Ramos (cell line): ENCODE results near the gene PBX4.

ENCODE experiments used
- in situ Hi-C: fragments of 300-500 bp; cut with MboI; formaldehyde crosslinking; loops from one replicate; pipeline ENCODE4 v1.14.3; 2022; ENCODE audit warnings: low sequenced_read_pairs; ENCODE audit not compliant: unreplicated experiment

The PBX4 gene

DNA sequence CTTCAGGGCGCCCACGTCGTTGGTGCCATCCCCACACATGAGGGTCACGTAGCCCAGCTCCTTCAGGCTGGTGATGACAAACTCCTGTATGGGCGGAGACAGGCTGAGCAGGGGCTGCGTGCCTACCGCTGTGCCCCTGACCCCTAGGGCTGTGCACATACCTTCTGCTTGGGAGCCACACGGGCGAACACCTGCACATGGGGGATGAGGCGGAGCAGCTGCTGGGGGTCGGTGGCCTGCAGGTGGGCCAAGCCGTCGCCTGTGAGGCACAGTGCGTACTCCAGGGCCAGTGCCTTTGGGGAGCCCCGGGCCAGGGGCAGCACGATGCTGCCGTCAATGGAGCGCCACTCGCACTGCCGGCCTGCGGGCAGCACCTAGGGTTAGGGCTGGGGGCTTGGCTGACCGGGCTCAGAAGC is 31.1 kb upstream of the PBX4 start:
- in situ Hi-C loops, result no loop called here

DNA sequence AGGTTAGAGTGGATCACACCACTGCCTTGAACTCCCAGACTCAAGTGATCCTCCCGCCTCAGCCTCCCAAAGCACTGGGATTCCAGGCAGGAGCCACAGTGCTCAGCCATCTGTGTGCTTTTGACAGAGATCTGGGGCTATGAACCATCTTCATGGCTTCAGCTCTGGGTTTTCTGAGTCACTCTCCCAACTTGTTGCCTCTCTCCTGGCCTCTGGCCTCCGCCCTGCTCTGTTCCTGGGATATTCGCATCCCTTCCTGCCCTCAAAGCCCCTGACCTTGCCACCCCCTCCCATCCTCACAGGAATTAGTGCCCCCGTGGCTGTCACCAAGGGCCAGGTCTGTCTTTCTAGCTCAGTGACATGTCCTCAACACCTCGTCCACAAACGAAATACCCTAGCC is 30.7 kb upstream of the PBX4 start:
- in situ Hi-C loops, result no loop called here

DNA sequence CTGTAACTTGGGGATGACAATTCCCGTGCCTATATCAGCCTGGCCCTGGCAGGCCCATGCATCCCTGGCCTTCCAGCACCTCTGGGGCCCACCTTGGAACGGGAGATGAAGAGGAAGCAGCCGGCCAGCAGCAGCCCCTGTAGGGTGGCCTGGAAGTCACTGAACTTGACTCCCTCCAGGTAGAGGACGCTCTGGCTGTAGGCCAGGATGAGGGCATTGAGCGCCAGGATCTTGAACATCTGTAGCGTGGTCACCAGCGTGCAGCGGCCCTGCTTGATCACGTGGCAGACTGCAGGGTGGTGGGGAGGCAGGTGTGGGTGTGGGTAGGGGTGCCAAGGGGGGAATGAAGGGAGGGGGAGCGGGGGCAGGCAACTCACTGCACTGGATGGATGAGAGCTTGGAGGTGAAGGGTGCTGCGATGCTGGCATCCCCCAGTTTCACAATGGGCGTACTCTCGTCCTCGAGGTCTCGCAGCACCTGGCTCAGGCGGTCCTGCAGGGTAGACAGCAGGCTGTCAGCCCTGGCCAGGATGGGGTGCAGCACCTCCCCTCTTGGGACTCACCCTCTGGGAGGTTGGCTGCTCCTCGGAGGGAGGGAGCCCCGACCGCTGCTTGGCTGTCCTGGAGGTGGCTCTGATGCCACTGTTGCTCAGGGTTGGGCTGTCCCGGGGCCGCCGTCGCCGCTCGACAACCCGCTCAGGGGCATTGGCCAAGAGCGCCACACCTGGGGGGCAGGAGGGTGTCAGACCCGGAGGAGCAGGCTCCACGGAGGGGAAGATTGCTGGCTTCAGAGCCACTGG is 28.7 kb upstream of the PBX4 start:
- in situ Hi-C loops, result no loop called here

DNA sequence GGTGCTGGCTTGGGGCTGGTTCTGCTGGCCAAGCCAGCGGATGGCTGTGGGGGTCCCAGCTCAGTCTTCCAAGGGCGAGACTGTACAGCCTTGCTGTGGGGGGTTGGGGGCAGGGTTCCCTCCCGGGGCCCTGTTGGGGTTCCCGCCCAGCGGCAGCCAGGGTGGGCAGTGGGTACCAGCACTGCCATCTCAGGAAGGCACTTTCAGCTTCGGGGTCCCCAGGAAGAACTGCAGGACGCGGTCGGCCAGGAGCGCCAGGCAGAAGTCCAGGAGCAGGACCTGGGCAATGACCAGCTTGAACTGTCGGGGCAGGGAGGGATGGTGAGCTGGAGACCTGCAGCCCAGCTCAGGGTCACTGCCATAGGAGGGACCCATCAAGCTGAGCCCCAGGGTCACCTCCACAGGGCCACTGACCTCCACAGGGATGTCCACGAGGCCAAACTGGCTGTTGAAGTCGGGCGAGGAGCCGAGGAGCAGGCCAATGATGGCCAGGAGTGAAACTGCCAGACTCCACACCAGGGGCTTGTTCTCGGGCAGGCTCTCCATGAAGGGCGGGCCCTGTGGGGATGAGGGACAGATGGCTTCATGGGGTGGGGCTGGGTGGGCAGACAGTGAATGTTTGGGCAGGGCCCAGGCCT is 26.9 kb upstream of the PBX4 start:
- in situ Hi-C loops, result no loop called here

DNA sequence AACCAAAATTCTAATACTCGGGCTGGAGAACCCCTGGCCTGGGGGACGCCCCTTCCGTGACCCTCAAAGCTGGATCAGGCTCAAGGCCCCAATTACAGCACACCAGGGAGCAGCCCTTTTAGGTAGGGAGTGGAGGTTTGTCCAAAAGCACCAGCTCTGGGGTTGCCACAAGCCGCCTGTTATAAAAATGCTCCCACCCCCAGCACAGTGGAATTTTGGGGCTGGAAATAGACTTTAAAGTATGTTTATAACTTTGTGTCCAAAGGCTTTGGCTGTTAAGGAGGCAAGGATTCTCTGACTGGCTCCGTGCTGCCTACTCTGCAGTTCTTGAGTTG is 25.5 kb upstream of the PBX4 start:
- in situ Hi-C loops, result loop anchor here (5.0 kb wide), 1 partner anchor 107 kb away; the partner anchor contains the start of gene CILP2

DNA sequence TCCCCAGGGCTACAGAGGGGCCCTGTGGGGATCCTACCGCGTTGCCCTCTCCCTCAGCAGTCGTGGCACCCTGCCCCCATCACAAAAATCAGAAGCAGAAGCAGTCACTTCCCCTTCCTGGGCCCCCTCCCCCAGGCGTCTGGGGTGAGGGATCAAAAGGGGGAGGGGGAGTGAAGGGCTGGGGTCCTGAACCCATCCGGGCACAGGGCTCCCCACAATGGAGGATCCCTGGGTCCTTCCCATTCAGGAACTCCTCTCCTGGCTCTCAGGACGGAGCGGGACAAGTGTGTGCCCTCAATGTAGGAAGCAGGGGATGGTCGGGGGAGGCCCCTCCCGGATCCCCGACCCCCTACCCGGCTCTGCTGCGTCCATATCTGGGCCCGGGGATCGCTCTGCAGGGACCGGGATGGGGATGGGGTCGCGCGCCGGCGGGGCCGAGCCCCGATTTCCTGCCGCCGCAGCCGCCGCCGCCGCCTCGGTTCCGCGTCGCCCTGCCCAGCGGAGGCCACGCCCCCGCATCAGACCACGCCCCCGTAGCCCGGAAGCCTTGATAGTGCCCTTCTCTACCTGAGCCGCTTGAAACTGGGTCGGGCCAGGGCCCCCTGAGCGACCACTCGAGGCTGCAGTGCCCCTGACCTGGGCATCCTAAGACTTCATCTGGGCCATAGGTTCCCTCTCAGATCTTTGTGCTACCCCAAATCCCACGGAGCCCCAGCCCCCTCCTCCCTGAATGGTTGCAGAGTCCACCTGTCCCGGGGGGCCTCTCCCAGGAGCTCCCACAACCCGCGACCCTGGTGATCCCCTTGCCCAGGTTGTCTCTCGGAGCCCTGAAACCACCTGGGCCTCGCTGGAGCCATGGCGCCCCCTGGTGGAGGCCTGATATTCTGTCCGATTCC is 24.9 kb upstream of the PBX4 start, which contains the start of gene GMIP:
Gene GMIP (minus strand): TSS at position 500 of the 896 bp plus-strand sequence. CDS start 128 bp downstream, at position 372.
- in situ Hi-C loops, result loop anchor here (5.0 kb wide), 1 partner anchor 106 kb away; the partner anchor contains the start of gene CILP2

DNA sequence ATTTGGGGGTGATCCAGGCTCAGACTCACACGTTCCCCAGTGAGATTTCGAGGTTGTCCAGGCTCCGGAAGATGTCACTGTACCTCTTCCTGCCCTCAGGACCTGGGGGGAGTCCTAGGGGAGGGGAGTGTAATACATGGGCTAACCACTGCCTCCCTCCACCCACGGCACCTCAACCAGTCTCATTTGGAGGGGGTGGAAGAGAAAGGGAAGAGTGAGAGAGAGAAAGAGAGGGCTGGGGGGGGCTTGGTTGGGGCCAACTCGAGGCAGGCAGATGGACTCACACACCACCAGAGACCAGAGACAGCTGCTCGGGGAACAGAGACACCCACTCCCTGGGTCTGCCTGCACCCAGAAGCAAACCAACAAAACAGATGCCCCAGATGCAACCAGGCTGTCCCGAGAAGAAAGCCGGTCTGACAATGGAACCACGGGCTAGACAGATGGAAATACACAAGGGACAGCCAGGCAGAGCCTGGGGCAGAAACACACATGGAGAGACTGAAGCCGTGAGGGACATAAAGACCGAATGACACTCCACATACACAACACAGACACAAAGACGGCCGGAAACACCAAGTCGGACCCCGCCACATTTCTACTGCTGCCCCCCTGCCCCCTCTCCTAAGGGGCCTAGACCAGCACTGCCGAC is 24.1 kb upstream of the PBX4 start:
- in situ Hi-C loops, result loop anchor here (5.0 kb wide), 1 partner anchor 105 kb away; the partner anchor contains the start of gene CILP2

DNA sequence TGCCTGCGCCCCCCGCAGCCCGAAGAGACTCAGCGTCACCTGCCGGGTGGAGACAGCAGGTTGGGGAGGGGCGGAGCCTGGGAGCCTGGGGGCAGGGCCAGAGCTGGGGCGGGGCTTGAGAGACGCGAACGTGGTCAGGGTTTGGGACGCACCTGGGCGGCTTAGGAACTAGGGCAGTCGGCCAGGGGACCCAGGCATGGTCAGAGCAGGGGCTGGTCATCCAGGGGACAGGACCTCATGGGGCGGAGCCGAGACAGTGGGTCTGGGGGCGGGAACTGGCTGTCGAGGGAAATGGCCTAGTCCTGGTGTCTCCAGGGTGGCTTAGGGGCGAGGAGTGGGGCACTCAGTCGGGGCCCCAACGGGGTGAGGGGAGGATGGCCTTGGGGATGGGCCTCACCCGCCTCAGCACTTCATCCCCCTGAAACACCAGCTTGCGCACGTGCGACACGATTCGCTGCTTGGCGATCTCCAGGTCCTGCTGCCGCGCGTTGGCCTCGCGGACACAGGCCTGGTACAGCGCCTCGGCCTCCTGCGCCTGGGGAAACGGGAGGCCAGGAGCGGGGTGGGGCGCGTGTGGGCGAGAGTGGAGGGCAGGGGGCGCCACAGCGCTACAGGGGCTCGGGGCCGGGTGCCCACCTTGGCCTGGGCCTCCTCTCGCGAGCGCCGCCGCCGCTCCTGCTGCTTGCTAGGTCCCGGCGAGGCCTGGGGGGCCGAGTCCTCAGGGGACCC is 19.2 kb upstream of the PBX4 start:
- in situ Hi-C loops, result no loop called here

DNA sequence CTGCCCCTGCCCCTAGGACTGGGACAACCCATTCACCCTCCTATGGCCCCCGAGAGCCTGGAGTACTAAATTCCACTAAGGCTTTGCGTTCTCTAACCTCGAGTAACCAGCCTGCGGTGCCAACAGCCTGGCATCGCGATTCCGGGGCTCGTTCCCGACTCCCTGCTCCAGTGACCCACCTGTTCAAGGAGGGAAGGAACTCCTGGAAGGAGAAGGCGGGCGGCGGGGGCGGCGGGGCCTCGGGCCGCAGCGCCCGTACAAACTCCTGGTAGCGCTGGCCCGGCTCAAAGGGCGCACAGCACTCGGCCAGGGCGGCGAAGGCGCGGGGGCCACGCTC is 18.7 kb upstream of the PBX4 start:
- in situ Hi-C loops, result no loop called here

DNA sequence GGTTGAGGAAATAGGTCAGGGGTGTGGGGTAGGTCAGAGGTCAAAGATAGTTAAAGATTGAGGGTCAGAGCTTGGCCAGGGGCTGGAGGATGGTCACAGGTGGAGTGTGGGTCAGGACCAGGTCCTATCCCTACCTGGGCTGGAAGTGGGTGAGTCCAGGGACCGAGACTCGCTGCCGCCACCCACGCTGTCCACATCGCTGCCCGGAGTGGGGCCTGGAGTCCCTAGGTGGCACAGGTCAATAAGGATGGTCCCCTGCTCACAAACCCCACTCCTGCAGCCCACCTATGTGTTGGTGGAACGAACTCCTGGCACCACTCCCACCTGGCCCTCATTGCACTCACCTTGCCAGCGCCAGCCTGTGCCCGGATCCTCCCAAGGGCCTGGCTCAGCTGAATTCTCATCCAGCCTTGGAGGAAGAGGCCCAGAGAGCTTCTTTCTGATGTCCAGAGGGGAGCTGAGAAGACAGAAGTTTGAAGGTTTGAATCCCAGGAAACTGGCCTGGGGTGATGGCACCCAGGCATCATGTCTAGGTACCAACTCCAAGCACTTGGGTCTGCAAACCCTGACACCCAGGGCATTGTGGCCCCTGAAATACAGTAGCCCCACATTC is 18.2 kb upstream of the PBX4 start:
- in situ Hi-C loops, result no loop called here

DNA sequence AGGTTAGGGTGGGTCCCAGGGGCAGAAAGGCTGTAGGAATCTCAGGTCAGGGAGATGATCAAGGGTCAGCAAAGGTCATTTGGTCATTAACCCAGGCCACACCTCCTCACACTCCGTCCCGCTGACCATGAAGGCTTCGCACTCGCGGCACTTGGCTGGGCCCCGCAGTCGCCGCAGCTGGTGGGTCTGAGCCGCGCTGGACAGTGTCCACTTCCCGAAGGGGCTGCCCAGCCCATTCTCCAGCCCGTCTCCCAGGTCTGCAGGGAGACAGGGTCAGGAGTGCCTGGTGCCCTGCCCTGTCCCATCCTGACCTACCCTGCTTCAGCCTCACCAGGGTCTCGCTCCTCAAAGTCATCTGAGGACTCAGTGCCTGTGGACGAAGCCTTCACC is 16.8 kb upstream of the PBX4 start:
- in situ Hi-C loops, result no loop called here

DNA sequence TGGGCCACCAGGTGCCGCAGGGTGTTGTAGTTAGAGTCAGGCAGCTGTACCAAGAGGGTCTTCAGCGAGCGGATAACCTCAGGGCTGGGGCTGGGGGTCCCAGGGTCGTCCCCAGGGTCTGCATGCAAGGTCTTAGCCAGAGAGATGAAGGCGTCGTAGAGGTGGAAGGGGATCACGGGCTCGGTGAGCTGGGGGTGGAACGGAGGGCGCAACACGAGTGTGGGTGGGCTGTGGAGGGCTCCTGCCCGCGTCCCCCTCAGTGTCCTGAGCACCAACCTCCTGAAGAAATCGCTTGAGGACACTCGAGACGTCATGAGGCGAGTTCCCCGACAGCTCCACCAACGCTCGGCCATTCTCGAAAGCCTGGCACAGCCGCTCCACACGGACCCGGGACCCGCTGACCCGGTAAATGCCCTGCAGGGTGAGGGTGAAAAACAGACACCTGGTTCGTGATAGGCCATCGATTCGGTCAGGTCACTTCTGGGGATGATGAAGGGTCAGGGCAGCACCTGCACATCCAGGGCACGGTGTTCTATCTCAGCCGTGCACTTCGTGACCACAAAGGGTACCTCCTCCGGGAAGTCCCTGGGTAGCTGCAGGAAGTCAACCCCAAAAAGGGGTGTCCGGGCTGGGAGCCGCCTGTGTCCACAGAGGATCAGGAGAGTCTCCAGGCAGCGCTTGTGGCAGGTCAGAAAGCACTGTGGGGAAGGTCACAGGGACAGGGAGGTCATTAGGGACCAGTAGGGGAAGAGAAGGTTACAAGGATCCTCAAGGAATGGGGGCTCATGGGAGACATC is 16.2 kb upstream of the PBX4 start:
- in situ Hi-C loops, result no loop called here

DNA sequence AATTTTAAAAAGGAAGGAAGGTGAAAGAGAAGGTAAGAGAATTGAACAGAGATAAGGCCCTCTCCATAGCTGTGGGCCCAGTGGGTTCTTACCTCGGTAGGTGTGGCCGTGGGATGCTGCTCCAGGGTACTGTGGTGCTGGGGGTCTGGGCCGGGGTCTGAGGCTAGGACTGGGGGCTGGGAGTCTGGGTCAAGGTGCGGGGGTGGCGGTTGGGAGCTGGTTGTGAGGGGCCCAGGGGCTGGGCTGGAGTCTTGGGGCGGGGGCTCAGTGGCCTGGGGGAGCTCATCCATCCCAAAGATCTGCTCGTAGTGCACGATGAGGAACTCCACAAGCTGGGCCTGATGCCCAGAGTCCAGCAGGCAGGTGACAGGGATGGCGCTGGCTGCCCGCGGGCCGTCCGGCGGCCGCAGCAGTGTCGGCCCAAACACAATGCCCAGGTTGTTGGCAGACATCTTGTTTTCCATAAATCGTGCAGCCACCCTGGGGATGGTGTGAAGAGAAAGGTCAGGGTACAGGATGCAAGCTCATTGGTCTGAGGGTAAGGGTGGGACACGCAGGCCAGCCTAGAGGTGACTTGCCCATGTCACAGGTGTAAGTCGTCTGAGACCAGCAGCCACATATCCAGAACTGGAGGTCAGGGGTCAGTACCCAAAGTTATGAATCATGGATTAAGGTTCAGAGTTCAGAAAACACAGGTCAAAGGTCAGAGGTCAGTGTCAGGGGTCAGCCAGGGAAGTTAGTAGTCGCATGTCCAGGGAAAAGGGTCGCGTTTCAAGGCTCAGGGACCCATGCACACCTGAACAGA is 15.4 kb upstream of the PBX4 start:
- in situ Hi-C loops, result no loop called here

DNA sequence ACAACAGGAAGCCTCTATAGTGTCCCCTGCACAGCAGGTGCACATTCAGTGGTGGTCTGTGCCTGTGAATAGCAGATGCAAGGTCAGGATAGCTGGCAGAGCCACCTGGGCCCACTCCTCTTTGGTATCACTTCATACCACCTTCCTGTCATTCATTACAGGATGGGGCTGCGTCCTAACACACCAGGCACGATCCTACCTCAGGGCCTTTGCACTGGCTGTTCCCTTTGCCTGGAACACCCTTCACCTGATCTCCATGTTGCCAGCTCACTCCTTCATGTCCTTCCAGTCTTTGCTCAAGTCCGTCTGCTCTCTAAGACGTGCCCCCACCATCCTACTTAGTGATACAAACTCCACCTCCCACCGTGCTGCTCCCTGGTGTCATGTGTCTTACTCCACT is 14.2 kb upstream of the PBX4 start:
- in situ Hi-C loops, result no loop called here

DNA sequence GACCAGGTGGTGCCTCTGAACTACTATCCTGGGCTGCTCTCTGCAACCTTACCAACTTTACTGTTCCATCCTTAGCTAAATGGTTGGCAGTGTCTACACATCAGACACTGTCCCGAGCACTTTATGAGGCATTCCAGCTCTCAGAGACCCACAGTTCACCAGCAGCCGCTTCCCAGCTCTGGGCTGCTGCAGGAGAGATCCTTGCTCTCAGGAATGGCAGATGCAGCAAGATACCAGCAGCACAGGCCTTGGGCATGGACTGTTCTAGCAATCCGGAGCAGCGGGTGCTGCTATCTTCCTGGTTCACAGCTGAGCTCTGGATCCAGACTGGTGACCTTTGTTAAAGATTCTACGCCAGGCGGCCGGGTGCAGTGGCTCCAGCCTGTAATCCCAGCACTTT is 12.9 kb upstream of the PBX4 start:
- in situ Hi-C loops, result no loop called here

DNA sequence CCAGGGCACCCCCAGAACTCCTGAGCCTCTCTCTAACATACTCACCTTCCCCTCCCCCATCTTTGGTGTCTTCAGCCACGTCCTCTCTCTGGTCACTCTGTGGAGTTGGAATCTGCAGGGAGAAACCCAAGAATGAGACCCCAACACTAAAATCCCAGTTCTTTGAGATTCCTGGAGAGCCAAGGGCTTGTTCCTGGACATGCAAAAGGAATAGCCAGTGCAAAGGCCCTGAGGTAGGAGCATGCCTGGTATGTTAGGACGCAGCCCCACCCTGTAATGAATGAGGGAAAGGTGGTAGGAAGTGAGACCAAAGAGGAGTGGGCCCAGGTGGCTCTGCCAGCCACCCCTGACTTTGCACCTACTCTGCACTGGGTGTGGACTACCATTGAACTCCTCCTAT is 11.9 kb upstream of the PBX4 start:
- in situ Hi-C loops, result no loop called here

DNA sequence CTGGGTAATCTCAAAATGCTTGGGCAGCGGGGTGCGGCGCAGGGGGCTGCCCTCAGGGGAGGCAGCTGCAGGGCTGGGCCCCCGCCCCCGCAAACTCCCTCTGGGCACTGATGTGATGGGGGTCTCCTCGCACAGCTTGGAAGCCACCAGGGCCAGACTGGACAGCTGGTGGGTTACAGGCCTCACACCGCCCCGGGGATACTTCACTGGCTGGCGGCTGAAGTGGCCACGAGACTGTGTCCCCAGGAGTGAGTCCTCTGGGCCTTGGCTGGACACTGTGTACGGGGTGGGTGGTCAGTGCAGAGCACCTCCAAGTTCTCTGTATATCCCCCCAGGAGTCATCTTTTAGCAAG is 11.6 kb upstream of the PBX4 start:
- in situ Hi-C loops, result no loop called here
